Measurements from ENCODE around the gene BRI3.

GRCh38 chr7:98286093-98286539 is 4.6 kb downstream of the BRI3 start:
- TF ChIP-seq POLR2A (IDR thresholded peaks at IDR 0.05; ENCODE audit: low read length) (no peak), GATA1 (IDR thresholded peaks at IDR 0.05; ENCODE audit: low read depth, low read length) (no peak)

Measured in erythroblast (primary cell).